ENCODE data around the gene GGA1.

The GGA1 gene

DNA sequence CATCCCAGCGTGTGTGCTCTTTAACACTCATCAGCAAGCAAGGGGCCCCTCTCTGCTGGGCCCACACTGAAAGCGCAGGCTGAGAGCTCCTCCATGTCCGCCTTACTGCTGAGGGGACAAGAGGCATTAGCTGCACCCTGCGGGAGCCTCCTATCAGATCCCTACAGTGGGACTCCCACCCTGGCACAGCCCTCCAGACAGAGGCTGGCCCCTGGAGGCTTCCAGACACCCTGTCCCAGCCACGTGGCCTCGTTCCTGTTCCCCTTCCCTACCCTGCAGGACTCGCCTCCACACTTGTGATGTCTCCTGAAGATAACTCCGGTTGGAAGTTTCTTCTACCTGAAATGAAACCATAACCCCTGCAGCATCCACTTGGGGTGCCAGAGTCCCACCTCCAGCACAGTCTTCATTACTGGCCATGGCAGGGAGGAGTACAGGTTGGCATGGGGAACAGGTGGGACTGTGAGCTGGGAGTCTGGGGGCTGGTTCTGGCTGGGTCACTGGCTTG, 25.8 kb downstream of the GGA1 start:
- DNase-seq (ENCODE audit: low read depth in 2 of 2): no peak
- no peak overlapping the region for H3K4me3 ChIP-seq (replicated peaks in 1 of 2; ENCODE audit: low read depth in 2 of 2, low read length in 2 of 2)
- TF ChIP-seq, protein P1, sequence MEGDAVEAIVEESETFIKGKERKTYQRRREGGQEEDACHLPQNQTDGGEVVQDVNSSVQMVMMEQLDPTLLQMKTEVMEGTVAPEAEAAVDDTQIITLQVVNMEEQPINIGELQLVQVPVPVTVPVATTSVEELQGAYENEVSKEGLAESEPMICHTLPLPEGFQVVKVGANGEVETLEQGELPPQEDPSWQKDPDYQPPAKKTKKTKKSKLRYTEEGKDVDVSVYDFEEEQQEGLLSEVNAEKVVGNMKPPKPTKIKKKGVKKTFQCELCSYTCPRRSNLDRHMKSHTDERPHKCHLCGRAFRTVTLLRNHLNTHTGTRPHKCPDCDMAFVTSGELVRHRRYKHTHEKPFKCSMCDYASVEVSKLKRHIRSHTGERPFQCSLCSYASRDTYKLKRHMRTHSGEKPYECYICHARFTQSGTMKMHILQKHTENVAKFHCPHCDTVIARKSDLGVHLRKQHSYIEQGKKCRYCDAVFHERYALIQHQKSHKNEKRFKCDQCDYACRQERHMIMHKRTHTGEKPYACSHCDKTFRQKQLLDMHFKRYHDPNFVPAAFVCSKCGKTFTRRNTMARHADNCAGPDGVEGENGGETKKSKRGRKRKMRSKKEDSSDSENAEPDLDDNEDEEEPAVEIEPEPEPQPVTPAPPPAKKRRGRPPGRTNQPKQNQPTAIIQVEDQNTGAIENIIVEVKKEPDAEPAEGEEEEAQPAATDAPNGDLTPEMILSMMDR (IDR thresholded peaks at IDR 0.05; ENCODE audit: low read depth, low read length): peak; percentile 26

DNA sequence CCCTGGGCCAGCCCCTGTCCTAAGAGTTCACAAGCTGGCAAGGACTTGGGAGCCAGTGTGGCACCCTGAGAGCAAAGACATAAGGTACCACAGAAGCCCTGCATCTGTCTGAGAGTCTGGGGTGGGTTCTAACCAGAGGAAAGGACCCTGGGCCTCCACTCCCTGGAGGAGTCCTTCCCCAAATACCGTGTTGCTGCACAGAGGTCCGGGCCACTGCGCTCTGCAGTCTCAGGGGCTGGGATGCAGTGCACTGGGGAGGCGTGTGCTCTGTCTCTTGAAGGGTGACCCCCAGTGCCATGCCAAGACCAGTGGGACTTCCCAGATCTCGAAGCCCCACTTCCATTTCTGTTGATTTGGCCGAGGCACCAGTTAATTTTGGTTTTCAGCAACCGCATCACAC, 26.5 kb downstream of the GGA1 start:
- DNase-seq (ENCODE audit: low read depth in 2 of 2): no peak
- TF ChIP-seq, protein P1 (IDR thresholded peaks at IDR 0.05; ENCODE audit: low read depth, low read length): no peak
- H3K4me3 ChIP-seq (replicated peaks in 1 of 2; ENCODE audit: low read depth in 2 of 2, low read length in 2 of 2): no peak overlapping the region

DNA sequence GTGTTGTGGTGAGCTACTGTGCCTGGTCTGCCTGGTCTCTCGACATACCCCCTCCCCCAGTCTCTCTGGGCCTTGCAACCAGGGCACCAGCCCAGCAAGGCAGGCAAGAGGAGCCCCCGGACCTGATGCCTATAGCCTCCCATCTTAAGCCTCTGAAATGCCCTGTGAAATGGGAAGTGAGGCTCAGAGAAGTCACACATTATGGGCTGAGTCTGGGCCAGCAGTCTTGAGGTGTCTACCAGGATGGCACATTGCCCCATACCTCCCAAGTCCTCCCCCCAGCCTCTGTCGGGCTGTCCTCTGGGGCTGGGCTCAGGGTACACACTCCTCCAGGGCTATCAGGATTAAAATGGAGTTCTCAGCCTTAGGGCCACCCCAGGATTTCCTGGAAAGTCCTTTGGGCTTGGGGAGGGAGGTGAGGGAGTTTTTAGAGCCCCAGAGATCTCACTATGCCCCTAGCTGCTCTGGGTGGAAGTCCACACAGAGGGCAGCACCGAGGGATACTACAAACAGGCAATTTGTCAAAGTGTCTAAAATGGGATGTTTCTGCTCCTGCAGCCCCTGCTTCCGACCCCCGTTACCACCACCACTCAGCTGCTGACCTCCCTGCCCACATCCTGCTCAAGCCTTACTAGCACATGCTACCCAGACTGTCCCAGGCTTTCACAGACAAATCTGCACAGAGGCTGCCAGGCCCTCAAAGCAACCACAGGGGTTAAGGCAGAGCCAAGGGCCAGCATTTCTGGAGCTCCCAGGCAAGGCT, 27.7 kb downstream of the GGA1 start:
- DNase-seq (ENCODE audit: low read depth in 2 of 2): peak; percentile 10 to 89
- TF ChIP-seq, protein P1 (IDR thresholded peaks at IDR 0.05; ENCODE audit: low read depth, low read length): peak; percentile 41
- H3K4me3 ChIP-seq (replicated peaks in 1 of 2; ENCODE audit: low read depth in 2 of 2, low read length in 2 of 2): no peak overlapping the region

DNA sequence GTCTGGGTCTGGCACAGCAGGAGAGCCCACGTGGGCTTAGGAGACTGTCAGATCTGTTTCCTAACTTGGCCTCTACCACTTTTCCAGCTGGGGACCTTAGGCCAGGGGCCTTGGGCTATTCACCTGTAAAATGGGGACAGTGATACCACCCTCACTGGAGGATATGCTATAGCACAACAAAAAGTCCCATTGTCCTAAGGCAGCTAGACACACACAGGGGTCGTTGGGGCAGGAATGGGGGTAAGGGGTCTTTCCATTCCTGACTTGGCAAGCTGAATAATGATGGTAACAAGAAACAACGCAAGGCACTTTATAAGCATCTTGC, 28.3 kb downstream of the GGA1 start:
- no peak for DNase-seq (ENCODE audit: low read depth in 2 of 2)
- TF ChIP-seq, protein P1 (IDR thresholded peaks at IDR 0.05; ENCODE audit: low read depth, low read length): no peak
- no peak overlapping the region for H3K4me3 ChIP-seq (replicated peaks in 1 of 2; ENCODE audit: low read depth in 2 of 2, low read length in 2 of 2)

DNA sequence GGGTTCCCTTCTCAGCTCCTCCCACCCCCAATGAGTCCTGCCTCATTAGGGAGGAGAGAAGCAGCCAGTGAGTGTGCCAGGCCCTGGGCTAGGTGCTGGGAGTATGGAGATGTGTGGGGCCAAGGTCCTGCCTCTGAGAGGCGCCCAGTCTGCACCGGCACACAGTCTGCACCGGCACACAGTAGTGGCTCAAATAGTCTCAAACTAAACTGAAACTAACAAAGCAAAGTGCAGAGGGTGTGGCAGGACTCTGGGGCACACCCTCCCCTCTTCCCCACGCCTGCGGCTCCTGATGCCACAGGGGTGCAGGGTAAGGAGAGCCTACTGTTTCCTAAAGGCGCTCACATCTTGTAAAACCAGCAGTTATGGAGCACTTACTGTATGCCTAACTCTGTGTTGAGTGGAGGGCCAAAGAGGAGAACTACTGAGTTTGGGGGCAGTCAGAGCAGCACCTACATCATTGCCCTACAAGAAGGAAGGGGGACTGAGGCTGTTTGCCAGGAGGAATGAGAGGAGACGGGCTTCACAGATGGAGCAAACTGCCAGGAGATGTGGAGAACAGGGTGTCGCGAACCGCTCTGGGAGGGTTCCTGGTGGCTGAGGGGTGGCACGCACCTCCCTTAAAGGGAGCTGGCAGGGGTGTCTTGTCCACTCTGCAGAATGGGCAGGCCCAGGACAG, 29.9 kb downstream of the GGA1 start:
- DNase-seq (ENCODE audit: low read depth in 2 of 2): no peak
- TF ChIP-seq, protein P1 (IDR thresholded peaks at IDR 0.05; ENCODE audit: low read depth, low read length): no peak
- peak overlapping the region in 1 of 2 donors; percentile 62 for H3K4me3 ChIP-seq (replicated peaks in 1 of 2; ENCODE audit: low read depth in 2 of 2, low read length in 2 of 2)

DNA sequence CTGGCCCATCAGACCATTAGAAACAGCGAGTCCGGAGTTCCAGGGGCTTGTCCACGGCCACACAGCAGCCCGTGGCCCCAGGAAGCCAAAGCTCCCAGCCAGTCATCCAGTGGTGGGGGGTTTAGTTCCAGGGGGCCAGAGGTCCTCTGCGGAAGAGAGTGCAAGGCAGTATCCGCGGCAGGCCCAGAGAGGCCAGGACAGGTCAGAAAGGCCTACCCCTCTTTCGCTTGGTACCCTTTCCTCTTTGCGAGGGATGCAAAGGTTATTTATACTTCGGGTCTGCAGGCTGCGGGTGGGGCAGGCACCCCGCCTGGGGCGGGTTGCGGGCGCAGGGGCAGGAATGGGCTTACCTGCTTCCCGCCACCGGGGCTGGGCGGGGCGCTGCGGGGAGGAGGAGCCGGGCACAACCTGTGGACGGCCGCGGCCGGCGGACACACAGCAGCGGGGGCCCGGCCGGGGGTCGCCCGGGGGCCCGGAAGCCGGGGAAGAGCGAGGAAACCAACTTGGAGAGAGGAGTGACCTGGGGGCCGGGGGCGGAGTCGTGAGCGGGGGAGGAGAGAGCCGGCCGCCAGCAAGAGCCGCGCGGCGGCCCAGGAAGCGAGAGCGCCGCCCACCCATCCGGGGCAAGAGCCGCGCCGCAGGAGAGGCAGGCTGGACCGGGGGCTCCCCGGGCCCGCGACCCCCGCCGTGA, 30.6 kb downstream of the GGA1 start, which contains the start of gene SH3BP1:
Gene SH3BP1 (plus strand): TSS at position 600 of the 691 bp plus-strand sequence. CDS start 119 bp downstream, outside the sequence.
- peak within 1 kb of the TSS; percentile 62 to 70 for H3K4me3 ChIP-seq (replicated peaks in 1 of 2; ENCODE audit: low read depth in 2 of 2, low read length in 2 of 2)
- TF ChIP-seq, protein P1 (IDR thresholded peaks at IDR 0.05; ENCODE audit: low read depth, low read length): no peak
- peak in 1 of 2 donors; percentile 48 for DNase-seq (ENCODE audit: low read depth in 2 of 2)
